Skeletal muscle tissue (tissue), 4 donors: ENCODE measurements around the gene IRGQ. TPM values are rescaled to one million over a fixed set of nuclear protein-coding genes. Genes with fewer than 3 reads are reported as not detected.

Source experiments
- H3K27ac ChIP-seq: one replicate; pipeline ENCODE4 v1.7.0; 2013; ENCODE audit warnings: mild to moderate bottlenecking, low read depth, low read length, inconsistent platforms
- H3K27me3 ChIP-seq, 3 donors: one replicate each; pipeline ENCODE4 v1.7.0; 2013; ENCODE audit warnings: low read length in 3 of 3; ENCODE audit not compliant: control insufficient read depth in 3 of 3, insufficient read depth in 3 of 3
- H3K36me3 ChIP-seq, 3 donors: one replicate each; pipeline ENCODE4 v1.7.0; 2013; ENCODE audit warnings: low read length in 3 of 3; ENCODE audit not compliant: control insufficient read depth in 3 of 3, insufficient read depth in 3 of 3
- H3K4me1 ChIP-seq, 3 donors: one replicate each; pipeline ENCODE4 v1.7.0; 2013; ENCODE audit warnings: low read length in 3 of 3, mild to moderate bottlenecking in 3 of 3; ENCODE audit not compliant: control insufficient read depth in 3 of 3, insufficient read depth in 3 of 3
- H3K4me3 ChIP-seq, 3 donors: one replicate each; pipeline ENCODE4 v1.7.0; 2013; ENCODE audit warnings: low read length in 3 of 3
- H3K9ac ChIP-seq, 3 donors: one replicate each; pipeline ENCODE4 v1.7.0; 2013; ENCODE audit warnings: low read length in 3 of 3, mild to moderate bottlenecking in 3 of 3, moderate library complexity in 2 of 3, low read depth in 1 of 3
- H3K9me3 ChIP-seq, 3 donors: one replicate each; pipeline ENCODE4 v1.7.0; 2013; ENCODE audit warnings: low read length in 3 of 3; ENCODE audit not compliant: control insufficient read depth in 3 of 3
- total RNA-seq: library from RNA; depleted of rRNA; stranded (reverse); fragments of >200 nt; gene quantifications from one replicate; pipeline ENCODE4 v1.2.3, GENCODE V29; 2014
- donor health status: Osteomylitis.

The IRGQ gene
- total RNA-seq, 1 donor from 2014 or later, result 24.5 TPM

- no peak overlapping the region for H3K4me3 ChIP-seq
- H3K4me1 ChIP-seq, result no peaks in the 10 kb centered on the region
- no peak overlapping the region for H3K27ac ChIP-seq
- H3K9me3 ChIP-seq, result no peaks in the 10 kb centered on the region
- peaks cover 3 to 5% (median 5%) of the 10 kb centered on the region in 3 donors for H3K27me3 ChIP-seq
- no peaks in the 10 kb centered on the region for H3K36me3 ChIP-seq
- no peak overlapping the region for H3K9ac ChIP-seq
Measured at GRCh38 chr19:43625918-43626579, 30.1 kb upstream of the IRGQ start.

GRCh38 chr19:43624933-43625332, 29.0 kb upstream of the IRGQ start:
- Histone ChIP-seq H3K4me1 (peaks cover 3 to 8% (median 5%) of the 10 kb centered on the region in 3 donors), H3K27ac (no peak overlapping the region), H3K9ac (no peak overlapping the region), H3K27me3 (peaks cover 3 to 5% (median 5%) of the 10 kb centered on the region in 3 donors), H3K9me3 (no peaks in the 10 kb centered on the region), H3K36me3 (no peaks in the 10 kb centered on the region), H3K4me3 (no peak overlapping the region)

GRCh38 chr19:43623889-43624670, 28.1 kb upstream of the IRGQ start:
- peaks cover 0 to under 1% (median 0%) of the 10 kb centered on the region in 3 donors for H3K36me3 ChIP-seq
- no peaks in the 10 kb centered on the region for H3K9me3 ChIP-seq
- no peak overlapping the region for H3K27ac ChIP-seq
- no peak overlapping the region for H3K9ac ChIP-seq
- peaks cover 3 to 15% (median 8%) of the 10 kb centered on the region in 3 donors for H3K4me1 ChIP-seq
- no peak overlapping the region for H3K4me3 ChIP-seq
- peaks cover 3 to 5% (median 5%) of the 10 kb centered on the region in 3 donors for H3K27me3 ChIP-seq

GRCh38 chr19:43622956-43623355, 27.0 kb upstream of the IRGQ start:
- Histone ChIP-seq H3K27me3 (peaks cover 3 to 5% (median 5%) of the 10 kb centered on the region in 3 donors), H3K4me3 (no peak overlapping the region), H3K27ac (no peak overlapping the region), H3K9me3 (no peaks in the 10 kb centered on the region), H3K36me3 (peaks cover 0 to 3% (median 0%) of the 10 kb centered on the region in 3 donors), H3K4me1 (peaks cover 6 to 19% (median 13%) of the 10 kb centered on the region in 3 donors), H3K9ac (no peak overlapping the region)

GRCh38 chr19:43622070-43622469, 26.1 kb upstream of the IRGQ start:
- Histone ChIP-seq H3K9me3 (no peaks in the 10 kb centered on the region), H3K9ac (no peak overlapping the region), H3K27me3 (peaks cover 3 to 5% (median 5%) of the 10 kb centered on the region in 3 donors), H3K36me3 (peaks cover 0 to 3% (median 0%) of the 10 kb centered on the region in 3 donors), H3K4me1 (peaks cover 6 to 19% (median 13%) of the 10 kb centered on the region in 3 donors), H3K27ac (no peak overlapping the region), H3K4me3 (no peak overlapping the region)

GRCh38 chr19:43620061-43621001, 24.4 kb upstream of the IRGQ start:
- peaks cover 6 to 19% (median 13%) of the 10 kb centered on the region in 3 donors for H3K4me1 ChIP-seq
- H3K27me3 ChIP-seq, result no peaks in the 10 kb centered on the region
- H3K9ac ChIP-seq, result peak overlapping the region; percentile 77 to 98 (median 92)
- H3K9me3 ChIP-seq, result no peaks in the 10 kb centered on the region
- H3K4me3 ChIP-seq, result peak overlapping the region; percentile 90 to 100 (median 99)
- peak overlapping the region; percentile 87 for H3K27ac ChIP-seq
- peaks cover 0 to 3% (median 0%) of the 10 kb centered on the region in 3 donors for H3K36me3 ChIP-seq

GRCh38 chr19:43619262-43620060, 23.5 kb upstream of the IRGQ start, which contains the start of gene ZNF428:
Gene ZNF428, minus strand, starts transcription at chr19:43619629. Its CDS starts 5,325 bp downstream, at chr19:43614304.
- peak within 1 kb of the TSS; percentile 87 for H3K27ac ChIP-seq
- no peaks in the 10 kb centered on the region for H3K9me3 ChIP-seq
- no peaks in the 10 kb centered on the region for H3K27me3 ChIP-seq
- H3K9ac ChIP-seq, result peak within 1 kb of the TSS; percentile 77 to 98 (median 92)
- peaks cover 6 to 19% (median 13%) of the 10 kb centered on the region in 3 donors for H3K4me1 ChIP-seq
- peaks cover 0 to 3% (median 0%) of the 10 kb centered on the region in 3 donors for H3K36me3 ChIP-seq
- H3K4me3 ChIP-seq, result peak within 1 kb of the TSS; percentile 90 to 100 (median 99)

GRCh38 chr19:43618921-43619261, 23.0 kb upstream of the IRGQ start:
- H3K4me3 ChIP-seq, result peak overlapping the region; percentile 90 to 100 (median 99)
- peaks cover 6 to 19% (median 13%) of the 10 kb centered on the region in 3 donors for H3K4me1 ChIP-seq
- H3K9me3 ChIP-seq, result no peaks in the 10 kb centered on the region
- H3K36me3 ChIP-seq, result peaks cover 3 to 4% (median 4%) of the 10 kb centered on the region in 3 donors
- peak overlapping the region; percentile 87 for H3K27ac ChIP-seq
- H3K27me3 ChIP-seq, result no peaks in the 10 kb centered on the region
- peak overlapping the region; percentile 77 to 98 (median 92) for H3K9ac ChIP-seq

GRCh38 chr19:43616954-43617353, 21.0 kb upstream of the IRGQ start:
- Histone ChIP-seq H3K27me3 (no peaks in the 10 kb centered on the region), H3K36me3 (peaks cover 11 to 19% (median 13%) of the 10 kb centered on the region in 3 donors), H3K9me3 (no peaks in the 10 kb centered on the region), H3K4me1 (peaks cover 6 to 19% (median 13%) of the 10 kb centered on the region in 3 donors), H3K27ac (no peak overlapping the region), H3K4me3 (no peak overlapping the region), H3K9ac (no peak overlapping the region)
